GM12865 (cell line): ENCODE measurements around the gene DARS1.

ENCODE experiments used
- DNase-seq: peaks from one replicate; pipeline ENCODE4 v3.0.0; 2010; ENCODE audit warnings: low read depth
- H3K4me3 ChIP-seq: 2 replicates; pipeline ENCODE4 v1.5.1; 2011; ENCODE audit warnings: mild to moderate bottlenecking, low read depth, low read length, control low read depth
- CTCF ChIP-seq: IDR thresholded peaks from 2 replicates; pipeline ENCODE4 v1.5.1; 2011; ENCODE audit warnings: low read length, control low read depth, low read depth, inconsistent platforms; ENCODE audit not compliant: insufficient read depth; ENCODE audit errors: missing control alignments

Gene DARS1

GRCh38 chr2:135999899-136000298 is 14.5 kb upstream of the DARS1 start:
- no peak overlapping the region for H3K4me3 ChIP-seq
- DNase-seq = no peak
- no peak for TF ChIP-seq CTCF

- no peak overlapping the region for H3K4me3 ChIP-seq
- no peak for DNase-seq
- TF ChIP-seq CTCF = no peak
Observed at GRCh38 chr2:135998879-135999278, 13.5 kb upstream of the DARS1 start.

DNA sequence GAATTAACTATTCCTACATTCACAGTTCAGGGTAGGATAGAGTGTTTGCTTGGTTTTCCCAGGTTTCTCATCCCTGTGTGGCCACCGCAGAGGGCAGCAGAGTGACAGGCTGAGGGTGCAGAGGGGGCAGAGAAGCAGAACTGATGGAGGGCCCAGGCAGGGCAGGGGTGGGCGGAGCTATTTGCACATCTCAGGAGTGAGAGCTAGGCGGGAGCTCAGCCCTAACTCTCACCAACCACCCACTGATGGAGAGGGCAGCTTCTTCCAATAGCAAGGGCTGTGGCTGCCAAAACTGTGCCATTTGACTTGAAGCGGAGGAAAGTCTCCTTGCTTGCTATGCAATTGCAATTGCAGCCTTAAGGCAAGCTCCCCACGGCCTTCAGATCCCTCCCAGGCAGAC is 12.0 kb upstream of the DARS1 start:
- no peak overlapping the region for H3K4me3 ChIP-seq
- peak; percentile 32 for DNase-seq
- TF ChIP-seq CTCF = no peak

DNA sequence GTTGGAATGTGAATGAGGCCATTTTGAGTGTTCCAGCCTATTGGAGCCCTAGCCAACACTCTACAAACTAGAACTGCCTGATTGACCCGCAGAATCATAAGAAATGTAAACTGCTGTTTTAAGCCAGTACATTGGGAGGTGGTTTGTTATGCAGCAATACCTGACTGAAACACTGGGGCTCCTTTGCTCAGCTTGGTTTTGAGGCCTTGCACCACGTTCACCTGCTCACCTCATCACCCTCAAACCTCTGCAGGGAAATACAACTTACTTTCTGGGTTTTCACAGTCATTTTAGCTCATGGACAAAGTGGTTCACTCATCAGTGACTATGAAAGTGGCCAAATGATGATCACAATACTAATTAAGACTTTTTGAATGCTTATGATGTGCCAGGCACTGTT is 10.9 kb upstream of the DARS1 start:
- no peak for TF ChIP-seq CTCF

DNA sequence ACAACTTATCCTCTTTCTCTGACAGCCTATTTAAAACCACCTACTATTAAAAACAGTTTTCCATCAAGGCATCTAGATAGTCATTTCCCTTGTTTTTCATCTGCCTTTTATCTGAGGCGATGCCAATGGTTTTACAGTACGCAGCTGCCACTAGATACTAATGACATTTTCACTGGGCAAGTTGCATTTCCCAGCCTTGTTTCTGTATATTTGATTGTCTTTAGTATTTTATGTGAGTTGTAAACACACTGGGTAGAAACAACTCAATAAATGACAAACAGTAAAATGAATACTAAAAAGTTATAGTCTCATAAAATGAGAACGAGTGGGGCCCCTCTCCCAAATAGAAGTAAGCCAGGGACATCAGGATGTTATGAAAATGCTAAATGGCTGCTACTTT is 8.9 kb upstream of the DARS1 start:
- no peak for TF ChIP-seq CTCF
- no peak overlapping the region for H3K4me3 ChIP-seq
- DNase-seq = no peak

More for the DNA sequence above, 10.9 kb upstream of the DARS1 start:
- DNase-seq = no peak
- no peak overlapping the region for H3K4me3 ChIP-seq

DNA sequence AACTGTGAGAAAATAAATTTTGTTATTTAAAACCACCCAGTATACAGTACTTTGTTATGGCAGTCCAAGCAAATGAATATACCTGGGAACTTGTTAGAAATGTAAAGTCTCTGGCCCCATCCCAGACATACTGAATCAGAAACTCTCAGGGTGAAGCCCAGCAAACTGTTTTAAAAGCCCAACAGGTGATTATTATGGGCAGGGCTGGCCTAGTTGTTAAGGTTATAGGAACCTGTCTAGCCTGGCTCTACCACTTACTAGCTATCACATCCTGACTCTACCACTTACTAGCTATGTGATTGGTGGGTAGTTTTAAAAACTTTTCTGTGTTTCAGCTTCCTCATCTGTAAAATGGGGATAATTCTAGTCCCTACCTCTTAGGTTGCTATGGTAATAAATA is 8.0 kb upstream of the DARS1 start:
- H3K4me3 ChIP-seq = no peak overlapping the region
- DNase-seq = no peak
- no peak for TF ChIP-seq CTCF

- TF ChIP-seq CTCF = no peak
- no peak for DNase-seq
- H3K4me3 ChIP-seq = no peak overlapping the region
Observed at GRCh38 chr2:135991861-135992260, 6.4 kb upstream of the DARS1 start.
